Loucy (cell line): Measurements from ENCODE around the gene CACNA1C.

Source experiments
- H2AFZ ChIP-seq: fragments of 200-600 bp; sonication (generic); 2 replicates; pipeline ENCODE4 v1.6.0; 2016; ENCODE audit warnings: antibody characterized with exemption, mild to moderate bottlenecking, low read length, moderate library complexity
- H3F3A ChIP-seq: fragments of 200-600 bp; 2 replicates; pipeline ENCODE4 v1.6.0; 2016; ENCODE audit warnings: antibody characterized with exemption, low read depth, mild to moderate bottlenecking
- H3K27me3 ChIP-seq: fragments of 200-600 bp; sonication (generic); 2 replicates; pipeline ENCODE4 v1.6.1; 2014; ENCODE audit warnings: low read length, mild to moderate bottlenecking; ENCODE audit not compliant: insufficient read depth, poor library complexity, severe bottlenecking
- H3K36me3 ChIP-seq: fragments of 200-600 bp; sonication (generic); 2 replicates; pipeline ENCODE4 v1.6.1; 2016; ENCODE audit warnings: low read length; ENCODE audit not compliant: insufficient read depth
- H3K4me1 ChIP-seq: fragments of 200-600 bp; sonication (generic); 2 replicates; pipeline ENCODE4 v1.5.1; 2014; ENCODE audit warnings: low read length, mild to moderate bottlenecking; ENCODE audit not compliant: insufficient read depth, poor library complexity, severe bottlenecking
- H3K4me2 ChIP-seq: fragments of 200-600 bp; sonication (generic); 2 replicates; pipeline ENCODE4 v1.6.0; 2014; ENCODE audit warnings: antibody characterized with exemption, low read length, low read depth, mild to moderate bottlenecking; ENCODE audit not compliant: poor library complexity, severe bottlenecking
- H3K4me3 ChIP-seq: fragments of 200-600 bp; sonication (generic); 2 replicates; pipeline ENCODE4 v1.5.1; 2014; ENCODE audit warnings: low read length, mild to moderate bottlenecking, mixed read lengths; ENCODE audit not compliant: poor library complexity, severe bottlenecking
- H3K79me2 ChIP-seq: fragments of 200-600 bp; sonication (generic); 2 replicates; pipeline ENCODE4 v1.6.1; 2014; ENCODE audit warnings: low read length; ENCODE audit not compliant: insufficient read depth
- H3K9ac ChIP-seq: fragments of 200-600 bp; sonication (generic); 2 replicates; pipeline ENCODE4 v1.6.0; 2014; ENCODE audit warnings: mild to moderate bottlenecking, low read depth, low read length, moderate library complexity; ENCODE audit not compliant: poor library complexity, severe bottlenecking
- H3K9me2 ChIP-seq: fragments of 200-600 bp; sonication (generic); replicated peaks from 2 replicates; pipeline ENCODE4 v1.6.1; 2016; ENCODE audit warnings: low read depth, low read length, mixed read lengths
- H3K9me3 ChIP-seq: fragments of 200-600 bp; sonication (generic); 2 replicates; pipeline ENCODE4 v1.6.1; 2014; ENCODE audit warnings: mild to moderate bottlenecking, antibody characterized with exemption, low read length, low read depth; ENCODE audit not compliant: insufficient read depth
- H4K20me1 ChIP-seq: fragments of 200-600 bp; sonication (generic); 2 replicates; pipeline ENCODE4 v1.6.0; 2014; ENCODE audit warnings: antibody characterized with exemption, low read length, mild to moderate bottlenecking; ENCODE audit not compliant: insufficient read depth, poor library complexity, severe bottlenecking
- CTCF ChIP-seq: fragments of 200-600 bp; sonication (generic); conservative IDR thresholded peaks from 2 replicates; pipeline ENCODE4 v1.5.1; 2014; ENCODE audit warnings: mild to moderate bottlenecking, antibody characterized with exemption, low read length
- EZH2phosphoT487 ChIP-seq: fragments of 200-600 bp; IDR thresholded peaks from 2 replicates; pipeline ENCODE4 v1.6.1; 2018; ENCODE audit warnings: antibody characterized with exemption, mild to moderate bottlenecking, moderate library complexity, borderline replicate concordance

Gene CACNA1C

GRCh38 chr12:2372735-2373134 lies 319.9 kb downstream of the CACNA1C start:
- no peak overlapping the region for H2AFZ ChIP-seq
- H3K36me3 ChIP-seq, result no peaks in the 10 kb centered on the region
- TF ChIP-seq CTCF, result no peak
- TF ChIP-seq EZH2phosphoT487, result no peak
- no peaks in the 10 kb centered on the region for H3K79me2 ChIP-seq
- no peaks in the 10 kb centered on the region for H3K27me3 ChIP-seq
- no peak overlapping the region for H3K4me2 ChIP-seq
- H4K20me1 ChIP-seq, result no peaks in the 10 kb centered on the region
- H3F3A ChIP-seq, result no peaks in the 10 kb centered on the region
- H3K4me3 ChIP-seq, result no peak overlapping the region
- H3K9me2 ChIP-seq, result no peaks in the 10 kb centered on the region
- H3K9me3 ChIP-seq, result no peaks in the 10 kb centered on the region
- no peaks in the 10 kb centered on the region for H3K4me1 ChIP-seq
- no peak overlapping the region for H3K9ac ChIP-seq

- H3K4me2 ChIP-seq, result no peak overlapping the region
- no peaks in the 10 kb centered on the region for H3K9me3 ChIP-seq
- no peaks in the 10 kb centered on the region for H3K79me2 ChIP-seq
- no peaks in the 10 kb centered on the region for H3K4me1 ChIP-seq
- H3F3A ChIP-seq, result no peaks in the 10 kb centered on the region
- H3K9ac ChIP-seq, result no peak overlapping the region
- H3K27me3 ChIP-seq, result no peaks in the 10 kb centered on the region
- no peak overlapping the region for H3K4me3 ChIP-seq
- no peak overlapping the region for H2AFZ ChIP-seq
- H3K9me2 ChIP-seq, result no peaks in the 10 kb centered on the region
- TF ChIP-seq CTCF, result no peak
- no peak for TF ChIP-seq EZH2phosphoT487
- no peaks in the 10 kb centered on the region for H3K36me3 ChIP-seq
- no peaks in the 10 kb centered on the region for H4K20me1 ChIP-seq
Measured at GRCh38 chr12:2373307-2373706, 320.5 kb downstream of the CACNA1C start.

- Histone ChIP-seq H3K4me2 (no peak overlapping the region), H3F3A (no peaks in the 10 kb centered on the region), H4K20me1 (no peaks in the 10 kb centered on the region), H3K36me3 (no peaks in the 10 kb centered on the region), H3K9me3 (no peaks in the 10 kb centered on the region), H3K9ac (no peak overlapping the region), H3K9me2 (no peaks in the 10 kb centered on the region), H2AFZ (no peak overlapping the region), H3K27me3 (no peaks in the 10 kb centered on the region), H3K4me1 (no peaks in the 10 kb centered on the region), H3K79me2 (no peaks in the 10 kb centered on the region), H3K4me3 (no peak overlapping the region)
- TF ChIP-seq EZH2phosphoT487 (no peak), CTCF (no peak)
Measured at GRCh38 chr12:2374092-2374906, 321.5 kb downstream of the CACNA1C start.
